ENCODE results near the gene AQP12B. TPM values are rescaled to one million over a fixed set of nuclear protein-coding genes. Genes with fewer than 3 reads are reported as not detected.

Gene AQP12B
- total RNA-seq, 1 donor from 2014 or later: not detected

GRCh38 chr2:240721596-240722180 lies 39.0 kb upstream of the AQP12B start:
- no peak for TF ChIP-seq CTCF (IDR thresholded peaks at IDR 0.05; ENCODE audit: unreplicated experiment)
- H3K4me3 Mint-ChIP-seq (ENCODE audit: unreplicated experiment): no peak overlapping the region
- no peaks in the 10 kb centered on the region for H3K4me1 Mint-ChIP-seq (ENCODE audit: unreplicated experiment)
- DNase-seq (ENCODE audit: low spot score): no peak
- H3K27ac Mint-ChIP-seq (ENCODE audit: unreplicated experiment): no peak overlapping the region
- H3K36me3 Mint-ChIP-seq (ENCODE audit: low read depth, unreplicated experiment): peaks cover 2% of the 10 kb centered on the region
- H3K27me3 Mint-ChIP-seq (ENCODE audit: unreplicated experiment): peaks cover 2% of the 10 kb centered on the region
- H3K9me3 Mint-ChIP-seq (ENCODE audit: unreplicated experiment): no peaks in the 10 kb centered on the region

- Mint-ChIP-seq H3K4me3 (ENCODE audit: unreplicated experiment) (no peak overlapping the region), H3K36me3 (ENCODE audit: low read depth, unreplicated experiment) (no peaks in the 10 kb centered on the region), H3K27ac (ENCODE audit: unreplicated experiment) (no peak overlapping the region), H3K9me3 (ENCODE audit: unreplicated experiment) (no peaks in the 10 kb centered on the region), H3K4me1 (ENCODE audit: unreplicated experiment) (no peaks in the 10 kb centered on the region), H3K27me3 (ENCODE audit: unreplicated experiment) (peaks cover 6% of the 10 kb centered on the region)
- no peak for TF ChIP-seq CTCF (IDR thresholded peaks at IDR 0.05; ENCODE audit: unreplicated experiment)
- DNase-seq (ENCODE audit: low spot score): no peak
These were observed 38.3 kb upstream of the AQP12B start for GRCh38 chr2:240720686-240721595.

- H3K27me3 Mint-ChIP-seq (ENCODE audit: unreplicated experiment): peaks cover 6% of the 10 kb centered on the region
- no peaks in the 10 kb centered on the region for H3K9me3 Mint-ChIP-seq (ENCODE audit: unreplicated experiment)
- no peak overlapping the region for H3K27ac Mint-ChIP-seq (ENCODE audit: unreplicated experiment)
- H3K4me3 Mint-ChIP-seq (ENCODE audit: unreplicated experiment): no peak overlapping the region
- no peaks in the 10 kb centered on the region for H3K36me3 Mint-ChIP-seq (ENCODE audit: low read depth, unreplicated experiment)
- no peaks in the 10 kb centered on the region for H3K4me1 Mint-ChIP-seq (ENCODE audit: unreplicated experiment)
- no peak for DNase-seq (ENCODE audit: low spot score)
- TF ChIP-seq CTCF (IDR thresholded peaks at IDR 0.05; ENCODE audit: unreplicated experiment): no peak
These were observed 37.2 kb upstream of the AQP12B start for GRCh38 chr2:240719676-240720545.

- no peaks in the 10 kb centered on the region for H3K9me3 Mint-ChIP-seq (ENCODE audit: unreplicated experiment)
- no peak overlapping the region for H3K27ac Mint-ChIP-seq (ENCODE audit: unreplicated experiment)
- H3K36me3 Mint-ChIP-seq (ENCODE audit: low read depth, unreplicated experiment): no peaks in the 10 kb centered on the region
- peaks cover 6% of the 10 kb centered on the region for H3K27me3 Mint-ChIP-seq (ENCODE audit: unreplicated experiment)
- TF ChIP-seq CTCF (IDR thresholded peaks at IDR 0.05; ENCODE audit: unreplicated experiment): no peak
- no peak for DNase-seq (ENCODE audit: low spot score)
- no peaks in the 10 kb centered on the region for H3K4me1 Mint-ChIP-seq (ENCODE audit: unreplicated experiment)
- no peak overlapping the region for H3K4me3 Mint-ChIP-seq (ENCODE audit: unreplicated experiment)
These were observed 36.3 kb upstream of the AQP12B start for GRCh38 chr2:240718896-240719490.

Measured in endothelial cell (in vitro differentiated cells).